SU-DHL-6 (cell line): Measurements from ENCODE around the gene SLC22A13.

Experiments used
- EZH2phosphoT487 ChIP-seq: fragments of 200-600 bp; sonication (generic), shearing (Covaris generic); conservative IDR thresholded peaks from 2 replicates; pipeline ENCODE4 v1.6.1; 2018; ENCODE audit warnings: mild to moderate bottlenecking, antibody characterized with exemption, low read length, moderate library complexity, mixed read lengths
- TF ChIP-seq, protein P1 (sequence below): fragments of 200-600 bp; sonication (generic); IDR thresholded peaks from one replicate; pipeline ENCODE4 v1.5.1; 2017; ENCODE audit warnings: antibody characterized with exemption, mild to moderate bottlenecking, low read length, moderate library complexity; ENCODE audit not compliant: insufficient read depth, poor library complexity, severe bottlenecking

DNA sequence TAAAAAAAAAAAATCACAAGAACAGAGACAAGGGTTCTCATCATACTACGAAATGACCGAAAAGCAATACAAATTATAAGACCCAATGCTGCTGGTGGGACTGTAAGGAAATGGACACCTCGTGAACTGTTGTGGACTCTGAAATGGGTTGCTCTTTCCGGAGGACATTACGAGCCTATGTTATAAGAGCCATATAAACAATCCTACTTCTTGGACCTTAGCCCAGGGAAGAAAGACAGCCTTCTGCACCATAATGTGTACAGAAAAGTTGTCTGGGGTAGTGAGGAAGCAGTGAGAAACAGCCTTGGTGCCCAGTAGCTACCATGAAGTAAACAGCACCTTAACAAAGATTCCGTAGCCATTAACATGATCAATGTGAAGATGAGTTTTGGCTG lies 19.1 kb downstream of the SLC22A13 start:
- TF ChIP-seq, protein P1, sequence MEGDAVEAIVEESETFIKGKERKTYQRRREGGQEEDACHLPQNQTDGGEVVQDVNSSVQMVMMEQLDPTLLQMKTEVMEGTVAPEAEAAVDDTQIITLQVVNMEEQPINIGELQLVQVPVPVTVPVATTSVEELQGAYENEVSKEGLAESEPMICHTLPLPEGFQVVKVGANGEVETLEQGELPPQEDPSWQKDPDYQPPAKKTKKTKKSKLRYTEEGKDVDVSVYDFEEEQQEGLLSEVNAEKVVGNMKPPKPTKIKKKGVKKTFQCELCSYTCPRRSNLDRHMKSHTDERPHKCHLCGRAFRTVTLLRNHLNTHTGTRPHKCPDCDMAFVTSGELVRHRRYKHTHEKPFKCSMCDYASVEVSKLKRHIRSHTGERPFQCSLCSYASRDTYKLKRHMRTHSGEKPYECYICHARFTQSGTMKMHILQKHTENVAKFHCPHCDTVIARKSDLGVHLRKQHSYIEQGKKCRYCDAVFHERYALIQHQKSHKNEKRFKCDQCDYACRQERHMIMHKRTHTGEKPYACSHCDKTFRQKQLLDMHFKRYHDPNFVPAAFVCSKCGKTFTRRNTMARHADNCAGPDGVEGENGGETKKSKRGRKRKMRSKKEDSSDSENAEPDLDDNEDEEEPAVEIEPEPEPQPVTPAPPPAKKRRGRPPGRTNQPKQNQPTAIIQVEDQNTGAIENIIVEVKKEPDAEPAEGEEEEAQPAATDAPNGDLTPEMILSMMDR, result no peak
- TF ChIP-seq EZH2phosphoT487, result no peak
